Colonic mucosa (tissue), 4 donors: ENCODE data around the gene KCNH4. TPM values are rescaled to one million over a fixed set of nuclear protein-coding genes. Genes with fewer than 3 reads are reported as not detected.

Experiments used
- DNase-seq: peaks from one replicate; pipeline ENCODE4 v3.0.0-alpha.2; 2020
- H3K27ac ChIP-seq: fragments of 200-600 bp; one replicate; pipeline ENCODE4 v1.8.0; 2021
- H3K27me3 ChIP-seq: fragments of 200-600 bp; one replicate; pipeline ENCODE4 v1.8.0; 2021
- H3K36me3 ChIP-seq: fragments of 200-600 bp; one replicate; pipeline ENCODE4 v1.8.0; 2021
- H3K4me1 ChIP-seq: fragments of 200-600 bp; one replicate; pipeline ENCODE4 v1.8.0; 2021; ENCODE audit warnings: mild to moderate bottlenecking
- H3K4me3 ChIP-seq: fragments of 200-600 bp; one replicate; pipeline ENCODE4 v1.8.0; 2021
- H3K9ac ChIP-seq, 2 donors: one replicate each; pipeline ENCODE4 v1.7.0; 2013; ENCODE audit warnings: control low read depth in 2 of 2, low read depth in 2 of 2, low read length in 2 of 2
- H3K9me3 ChIP-seq: fragments of 200-600 bp; one replicate; pipeline ENCODE4 v1.8.0; 2021
- CTCF ChIP-seq: fragments of 200-600 bp; IDR thresholded peaks from one replicate; pipeline ENCODE4 v1.8.0; 2022; ENCODE audit warnings: antibody characterized with exemption, mild to moderate bottlenecking
- intact Hi-C: fragments of 100-400 bp; cut with DNase I; formaldehyde crosslinking; loops from one replicate; pipeline ENCODE4 v1.14.1; 2022
- total RNA-seq, 2 donors: library from RNA; stranded (reverse); fragmentation: NEBNext Ultra II Directional in 1 of 2; extraction: Animal tissue kit (Norgen Biotek cat#: 25700) in 1 of 2; gene quantifications; one replicate each; pipeline ENCODE4 v1.2.1, GENCODE V29; 2021
- donor health status: healthy.
- donor health status: DM: no; HTN: no; CAD: no.
- donor health status: DM: no; HTN: no; CAD: no.

KCNH4 gene
- total RNA-seq, 2 donors from 2014 or later, result 0.07 TPM; not detected in 1

- TF ChIP-seq CTCF, result no peak
- Histone ChIP-seq H3K4me1 (no peaks in the 10 kb centered on the region), H3K27ac (no peak overlapping the region), H3K9ac (no peak overlapping the region), H3K27me3 (no peaks in the 10 kb centered on the region), H3K4me3 (no peak overlapping the region), H3K36me3 (peaks cover 10% of the 10 kb centered on the region), H3K9me3 (no peaks in the 10 kb centered on the region)
- no peak for DNase-seq
- intact Hi-C loops, result no loop called here
Observed at GRCh38 chr17:42203354-42203753, 22.4 kb upstream of the KCNH4 start.

- H3K4me3 ChIP-seq, result no peak overlapping the region
- H3K36me3 ChIP-seq, result peaks cover 10% of the 10 kb centered on the region
- no peak overlapping the region for H3K27ac ChIP-seq
- no peak for TF ChIP-seq CTCF
- H3K4me1 ChIP-seq, result no peaks in the 10 kb centered on the region
- H3K27me3 ChIP-seq, result no peaks in the 10 kb centered on the region
- intact Hi-C loops, result no loop called here
- no peak for DNase-seq
- no peaks in the 10 kb centered on the region for H3K9me3 ChIP-seq
- no peak overlapping the region for H3K9ac ChIP-seq
Observed at GRCh38 chr17:42202696-42203095, 21.8 kb upstream of the KCNH4 start.

- H3K9ac ChIP-seq, result no peak overlapping the region
- DNase-seq, result no peak
- H3K9me3 ChIP-seq, result no peaks in the 10 kb centered on the region
- H3K4me3 ChIP-seq, result no peak overlapping the region
- H3K27me3 ChIP-seq, result no peaks in the 10 kb centered on the region
- no peaks in the 10 kb centered on the region for H3K4me1 ChIP-seq
- intact Hi-C loops, result no loop called here
- no peak overlapping the region for H3K27ac ChIP-seq
- H3K36me3 ChIP-seq, result peaks cover 10% of the 10 kb centered on the region
- TF ChIP-seq CTCF, result no peak
Observed at GRCh38 chr17:42202159-42202558, 21.2 kb upstream of the KCNH4 start.

GRCh38 chr17:42201458-42201772, 20.5 kb upstream of the KCNH4 start:
- peaks cover 10% of the 10 kb centered on the region for H3K36me3 ChIP-seq
- no peak overlapping the region for H3K9ac ChIP-seq
- no peak overlapping the region for H3K4me3 ChIP-seq
- no peak for DNase-seq
- no peaks in the 10 kb centered on the region for H3K27me3 ChIP-seq
- no peaks in the 10 kb centered on the region for H3K4me1 ChIP-seq
- TF ChIP-seq CTCF, result no peak
- no peak overlapping the region for H3K27ac ChIP-seq
- H3K9me3 ChIP-seq, result no peaks in the 10 kb centered on the region
- intact Hi-C loops, result no loop called here

- DNase-seq, result peak; percentile 47
- Histone ChIP-seq H3K27ac (no peak overlapping the region), H3K9ac (no peak overlapping the region), H3K9me3 (no peaks in the 10 kb centered on the region), H3K4me1 (no peaks in the 10 kb centered on the region), H3K4me3 (no peak overlapping the region), H3K36me3 (peaks cover 9% of the 10 kb centered on the region), H3K27me3 (no peaks in the 10 kb centered on the region)
- TF ChIP-seq CTCF, result no peak
- intact Hi-C loops, result no loop called here
Observed at GRCh38 chr17:42200706-42201457, 19.9 kb upstream of the KCNH4 start.
